Fibroblast of the aortic adventitia (primary cell): ENCODE results near the gene ALK. TPM values are rescaled to one million over a fixed set of nuclear protein-coding genes. Genes with fewer than 3 reads are reported as not detected.

Experiments
- DNase-seq: peaks from one replicate; pipeline ENCODE4 v3.0.0-alpha.2; 2010; ENCODE audit warnings: low read depth
- H3K4me3 ChIP-seq: 2 replicates; pipeline ENCODE4 v1.5.1; 2011; ENCODE audit warnings: low read depth, mild to moderate bottlenecking, control low read depth, low read length, moderate library complexity
- total RNA-seq: library from RNA; depleted of rRNA; stranded (reverse); fragments of >200 nt; gene quantifications from 2 replicates; pipeline ENCODE4 v1.2.3, GENCODE V29; 2012; ENCODE audit warnings: low replicate concordance
- TF ChIP-seq, protein P1 (sequence below): IDR thresholded peaks from 2 replicates; pipeline ENCODE4 v1.5.1; 2011; ENCODE audit warnings: mild to moderate bottlenecking, low read length, control low read depth, inconsistent platforms; ENCODE audit not compliant: insufficient read depth

Gene ALK
- total RNA-seq, 1 donor = 0.27 TPM

- no peak overlapping the region for H3K4me3 ChIP-seq
- no peak for DNase-seq
- TF ChIP-seq, protein P1, sequence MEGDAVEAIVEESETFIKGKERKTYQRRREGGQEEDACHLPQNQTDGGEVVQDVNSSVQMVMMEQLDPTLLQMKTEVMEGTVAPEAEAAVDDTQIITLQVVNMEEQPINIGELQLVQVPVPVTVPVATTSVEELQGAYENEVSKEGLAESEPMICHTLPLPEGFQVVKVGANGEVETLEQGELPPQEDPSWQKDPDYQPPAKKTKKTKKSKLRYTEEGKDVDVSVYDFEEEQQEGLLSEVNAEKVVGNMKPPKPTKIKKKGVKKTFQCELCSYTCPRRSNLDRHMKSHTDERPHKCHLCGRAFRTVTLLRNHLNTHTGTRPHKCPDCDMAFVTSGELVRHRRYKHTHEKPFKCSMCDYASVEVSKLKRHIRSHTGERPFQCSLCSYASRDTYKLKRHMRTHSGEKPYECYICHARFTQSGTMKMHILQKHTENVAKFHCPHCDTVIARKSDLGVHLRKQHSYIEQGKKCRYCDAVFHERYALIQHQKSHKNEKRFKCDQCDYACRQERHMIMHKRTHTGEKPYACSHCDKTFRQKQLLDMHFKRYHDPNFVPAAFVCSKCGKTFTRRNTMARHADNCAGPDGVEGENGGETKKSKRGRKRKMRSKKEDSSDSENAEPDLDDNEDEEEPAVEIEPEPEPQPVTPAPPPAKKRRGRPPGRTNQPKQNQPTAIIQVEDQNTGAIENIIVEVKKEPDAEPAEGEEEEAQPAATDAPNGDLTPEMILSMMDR = no peak
Observed at GRCh38 chr2:29876374-29876773, 45.0 kb downstream of the ALK start.

- TF ChIP-seq, protein P1 = no peak
- DNase-seq = no peak
- H3K4me3 ChIP-seq = no peak overlapping the region
Observed at GRCh38 chr2:29874745-29875144, 46.6 kb downstream of the ALK start.

- DNase-seq = no peak
- TF ChIP-seq, protein P1 = no peak
- H3K4me3 ChIP-seq = no peak overlapping the region
Observed at GRCh38 chr2:29872870-29873269, 48.5 kb downstream of the ALK start.

DNA sequence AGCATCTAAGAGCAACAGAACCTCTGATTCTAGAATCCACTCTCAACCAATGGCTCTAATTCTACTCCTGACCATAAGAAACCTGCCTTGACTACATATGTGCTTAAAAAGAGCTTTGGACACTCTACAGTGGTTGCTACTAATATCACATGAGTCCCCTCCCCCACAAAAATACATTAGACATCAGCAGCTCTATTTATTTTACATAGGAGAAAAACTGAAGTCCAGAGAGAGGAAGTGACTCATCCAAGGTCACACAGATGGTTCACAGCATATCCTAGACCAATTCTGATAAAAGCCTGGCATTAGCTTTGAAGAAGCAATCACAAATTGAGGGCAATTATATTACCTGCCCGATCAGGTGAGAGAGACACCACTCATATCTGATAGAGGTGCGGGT lies 49.8 kb downstream of the ALK start:
- H3K4me3 ChIP-seq = no peak overlapping the region
- TF ChIP-seq, protein P1 = no peak
- DNase-seq = no peak

DNA sequence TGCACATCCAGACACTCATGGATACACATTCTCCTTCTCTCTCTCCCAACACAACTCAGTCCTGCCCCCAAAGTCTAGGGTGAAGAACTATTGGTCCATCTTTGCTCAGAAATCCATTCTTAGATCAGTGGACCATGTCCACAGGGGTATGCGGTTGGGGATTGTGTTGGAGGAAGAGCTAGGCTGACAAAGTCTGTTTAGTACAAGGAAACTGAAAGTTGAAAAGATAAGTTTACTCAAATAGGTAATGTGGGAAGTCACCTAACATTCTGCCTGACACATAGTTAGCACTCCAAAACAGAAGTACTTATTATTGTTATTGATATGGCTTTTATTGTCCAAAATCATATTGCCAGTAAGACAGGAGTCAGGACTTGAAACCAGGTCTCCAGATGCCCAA lies 55.9 kb downstream of the ALK start:
- no peak overlapping the region for H3K4me3 ChIP-seq
- TF ChIP-seq, protein P1 = no peak
- DNase-seq = no peak

- no peak overlapping the region for H3K4me3 ChIP-seq
- TF ChIP-seq, protein P1 = no peak
- DNase-seq = no peak
Observed at GRCh38 chr2:29864988-29865387, 56.4 kb downstream of the ALK start.

GRCh38 chr2:29855924-29856639 lies 65.3 kb downstream of the ALK start:
- DNase-seq = no peak
- H3K4me3 ChIP-seq = no peak overlapping the region
- TF ChIP-seq, protein P1 = no peak
